ENCODE results near the gene BLVRB. TPM values are rescaled to one million over a fixed set of nuclear protein-coding genes. Genes with fewer than 3 reads are reported as not detected.

The BLVRB gene
- total RNA-seq, 4 donors from 2014 or later = 146 to 209 (median 164) TPM

DNA sequence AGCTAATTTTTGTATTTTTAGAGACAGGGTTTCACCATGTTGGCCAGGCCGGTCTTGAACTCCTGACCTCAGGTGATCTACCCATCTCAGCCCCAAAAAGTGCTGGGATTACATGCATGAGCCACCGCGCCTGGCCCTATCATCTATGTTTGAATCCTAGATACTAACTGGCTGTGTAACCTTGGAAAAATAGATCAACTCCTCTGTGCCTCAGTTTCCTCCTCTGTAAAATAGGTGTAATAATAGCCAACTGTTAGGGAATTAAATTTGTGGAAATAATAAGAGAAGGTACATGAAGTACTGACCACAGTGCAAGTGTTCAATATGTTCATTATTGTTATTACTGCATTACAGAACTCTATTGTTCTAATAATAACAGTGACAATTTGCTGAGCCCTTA, 5.6 kb upstream of the BLVRB start:
- peaks cover 0 to 21% (median 9%) of the 10 kb centered on the region in 3 donors for H3K4me1 ChIP-seq
- H3K9me3 ChIP-seq = no peaks in the 10 kb centered on the region
- no peaks in the 10 kb centered on the region for H3K36me3 ChIP-seq
- WGBS, 2 donors (ENCODE audit: low coverage in 1 of 2) = 91% methylated on average over 3 of the region's 3 CpGs; no CpG with 5 or more reads in 1 of the 2 donors
- no peaks in the 10 kb centered on the region for H3K27me3 ChIP-seq
- no peak overlapping the region for H3K4me3 ChIP-seq
- TF ChIP-seq, protein P1, sequence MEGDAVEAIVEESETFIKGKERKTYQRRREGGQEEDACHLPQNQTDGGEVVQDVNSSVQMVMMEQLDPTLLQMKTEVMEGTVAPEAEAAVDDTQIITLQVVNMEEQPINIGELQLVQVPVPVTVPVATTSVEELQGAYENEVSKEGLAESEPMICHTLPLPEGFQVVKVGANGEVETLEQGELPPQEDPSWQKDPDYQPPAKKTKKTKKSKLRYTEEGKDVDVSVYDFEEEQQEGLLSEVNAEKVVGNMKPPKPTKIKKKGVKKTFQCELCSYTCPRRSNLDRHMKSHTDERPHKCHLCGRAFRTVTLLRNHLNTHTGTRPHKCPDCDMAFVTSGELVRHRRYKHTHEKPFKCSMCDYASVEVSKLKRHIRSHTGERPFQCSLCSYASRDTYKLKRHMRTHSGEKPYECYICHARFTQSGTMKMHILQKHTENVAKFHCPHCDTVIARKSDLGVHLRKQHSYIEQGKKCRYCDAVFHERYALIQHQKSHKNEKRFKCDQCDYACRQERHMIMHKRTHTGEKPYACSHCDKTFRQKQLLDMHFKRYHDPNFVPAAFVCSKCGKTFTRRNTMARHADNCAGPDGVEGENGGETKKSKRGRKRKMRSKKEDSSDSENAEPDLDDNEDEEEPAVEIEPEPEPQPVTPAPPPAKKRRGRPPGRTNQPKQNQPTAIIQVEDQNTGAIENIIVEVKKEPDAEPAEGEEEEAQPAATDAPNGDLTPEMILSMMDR (IDR thresholded peaks at IDR 0.05) = no peak
- no peak for TF ChIP-seq POLR2AphosphoS5 (IDR thresholded peaks at IDR 0.05)
- no peak for TF ChIP-seq EP300 (IDR thresholded peaks at IDR 0.05)
- no peak for TF ChIP-seq POLR2A (IDR thresholded peaks at IDR 0.05)
- H3K27ac ChIP-seq = no peak overlapping the region
- no peak for ATAC-seq

DNA sequence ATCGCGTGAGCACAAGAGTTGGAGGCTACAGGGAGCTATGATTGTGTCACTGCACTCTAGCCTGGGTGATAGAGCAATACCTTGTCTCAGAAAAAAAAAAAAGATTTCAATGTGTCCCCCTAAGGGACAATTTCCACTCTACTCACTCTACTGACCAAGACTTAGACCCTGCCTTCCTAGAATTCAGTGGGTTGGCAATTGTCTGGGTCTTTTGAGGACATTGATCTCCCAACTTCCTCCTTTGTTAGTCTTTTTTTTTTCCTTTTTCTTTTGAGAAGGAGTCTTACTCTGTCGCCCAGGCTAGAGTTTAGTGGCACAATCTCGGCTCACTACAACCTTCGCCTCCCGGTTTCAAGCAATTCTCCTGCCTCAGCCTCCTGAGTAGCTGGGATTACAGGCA, 3.5 kb upstream of the BLVRB start:
- no peaks in the 10 kb centered on the region for H3K27me3 ChIP-seq
- no peak overlapping the region for H3K4me3 ChIP-seq
- TF ChIP-seq POLR2A (IDR thresholded peaks at IDR 0.05) (no peak), EP300 (IDR thresholded peaks at IDR 0.05) (no peak), POLR2AphosphoS5 (IDR thresholded peaks at IDR 0.05) (no peak)
- TF ChIP-seq, protein P1 (IDR thresholded peaks at IDR 0.05) = no peak
- 90 to 97% methylated on average over 6 of the region's 6 CpGs for WGBS, 2 donors (ENCODE audit: low coverage in 1 of 2)
- H3K9me3 ChIP-seq = no peaks in the 10 kb centered on the region
- ATAC-seq = no peak
- H3K36me3 ChIP-seq = no peaks in the 10 kb centered on the region
- H3K4me1 ChIP-seq = peaks cover 0 to 36% (median 9%) of the 10 kb centered on the region in 3 donors
- no peak overlapping the region for H3K27ac ChIP-seq

DNA sequence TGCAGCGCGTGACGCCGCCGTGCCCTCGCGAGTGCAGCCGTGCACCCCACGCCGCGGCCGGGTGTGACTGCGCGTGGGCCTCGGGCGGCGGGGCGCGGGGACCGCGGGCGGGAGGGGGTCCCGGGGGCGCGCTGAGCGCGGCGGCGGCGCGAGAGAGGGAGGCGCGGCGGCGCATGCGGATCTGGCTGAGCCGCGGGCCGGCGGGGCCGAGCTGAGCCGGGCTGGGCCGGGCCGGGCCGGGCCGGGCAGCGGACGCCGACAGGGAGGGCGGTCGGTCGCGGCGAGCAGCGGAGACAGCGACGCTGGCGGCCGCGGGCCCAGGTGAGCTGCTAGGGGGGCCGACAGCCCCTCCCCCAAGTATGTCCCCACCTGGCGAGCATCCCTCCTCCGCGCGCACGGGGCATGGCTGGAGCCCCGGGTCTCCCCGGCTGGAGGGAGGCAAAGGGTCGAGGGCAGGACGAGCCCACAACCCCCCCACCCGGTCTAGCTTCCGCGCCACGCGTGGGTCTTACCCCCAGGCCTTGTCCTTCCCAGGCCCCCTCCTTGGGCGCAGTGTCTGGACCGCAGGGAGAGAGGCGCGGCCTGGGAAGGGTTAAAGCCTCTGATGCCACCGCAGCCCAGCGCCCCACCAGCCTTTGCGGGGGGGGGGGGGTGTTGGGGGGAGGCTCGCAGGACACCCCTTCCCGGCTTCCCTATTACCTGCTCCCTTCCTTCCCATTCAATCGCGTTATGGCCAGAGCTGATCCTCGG, 1.6 kb upstream of the BLVRB start, which contains the start of gene SPTBN4:
Gene SPTBN4 (plus strand): TSS at position 17 of the 750 bp plus-strand sequence. CDS start 5,621 bp downstream, outside the sequence.
- H3K27me3 ChIP-seq = no peaks in the 10 kb centered on the region
- TF ChIP-seq, protein P1 (IDR thresholded peaks at IDR 0.05) = no peak
- TF ChIP-seq POLR2AphosphoS5 (IDR thresholded peaks at IDR 0.05) = no peak
- no peak for TF ChIP-seq EP300 (IDR thresholded peaks at IDR 0.05)
- no peak for TF ChIP-seq POLR2A (IDR thresholded peaks at IDR 0.05)
- no peak for ATAC-seq
- peaks cover 0 to 47% (median 9%) of the 10 kb centered on the region in 3 donors for H3K4me1 ChIP-seq
- H3K9me3 ChIP-seq = no peaks in the 10 kb centered on the region
- WGBS, 2 donors (ENCODE audit: low coverage in 1 of 2) = 20% methylated on average over 1 of the region's 87 CpGs; no CpG with 5 or more reads in 1 of the 2 donors
- H3K4me3 ChIP-seq = peak within 1 kb of the TSS; percentile 38 to 63
- no peaks in the 10 kb centered on the region for H3K36me3 ChIP-seq
- peak within 1 kb of the TSS; percentile 14 to 94 (median 79) for H3K27ac ChIP-seq

DNA sequence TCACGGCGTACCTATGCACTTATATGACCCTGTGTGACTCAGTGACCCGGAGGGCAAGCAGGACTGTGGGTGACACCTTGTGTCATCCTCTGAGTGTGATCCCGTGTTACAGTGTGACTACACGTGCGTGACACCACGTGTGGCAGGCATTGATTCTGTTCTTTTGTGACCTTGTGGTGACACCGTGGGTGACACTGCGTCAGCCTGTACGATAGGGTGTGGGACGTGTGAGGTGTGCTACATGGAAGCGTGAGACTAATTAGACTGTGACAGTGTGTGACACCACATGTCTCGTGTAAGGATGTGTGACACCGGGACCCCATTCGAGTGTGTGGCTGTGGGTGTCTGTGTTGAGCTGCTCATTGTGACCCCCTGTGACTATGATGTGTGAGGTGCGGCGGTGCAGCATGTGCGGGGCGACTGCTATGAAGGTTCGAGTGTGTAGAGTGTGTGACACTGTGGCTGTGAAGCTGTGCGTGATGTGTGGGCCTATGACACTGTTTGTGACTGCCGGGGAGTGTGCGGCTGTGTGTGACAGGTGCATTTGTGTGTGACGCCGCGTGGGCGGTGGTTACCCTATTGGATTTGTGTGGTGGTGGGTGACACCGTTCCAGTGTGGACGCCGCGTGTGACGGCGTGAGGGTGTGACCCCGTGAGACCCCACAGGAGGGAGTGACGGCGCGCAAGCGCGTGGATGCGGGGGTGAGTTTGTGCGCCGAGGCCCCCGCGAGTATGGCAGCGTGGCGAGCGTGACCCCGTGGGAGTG, 857 bp upstream of the BLVRB start:
- no peaks in the 10 kb centered on the region for H3K27me3 ChIP-seq
- no peak for TF ChIP-seq POLR2A (IDR thresholded peaks at IDR 0.05)
- H3K4me1 ChIP-seq = peaks cover 0 to 52% (median 9%) of the 10 kb centered on the region in 3 donors
- peaks cover 0 to 5% of the 10 kb centered on the region in 2 donors for H3K36me3 ChIP-seq
- peak overlapping the region; percentile 14 to 94 (median 79) for H3K27ac ChIP-seq
- H3K9me3 ChIP-seq = no peaks in the 10 kb centered on the region
- WGBS, 2 donors (ENCODE audit: low coverage in 1 of 2) = 20% methylated on average over 1 of the region's 48 CpGs; no CpG with 5 or more reads in 1 of the 2 donors
- H3K4me3 ChIP-seq = peak overlapping the region; percentile 22 to 63
- ATAC-seq = no peak

DNA sequence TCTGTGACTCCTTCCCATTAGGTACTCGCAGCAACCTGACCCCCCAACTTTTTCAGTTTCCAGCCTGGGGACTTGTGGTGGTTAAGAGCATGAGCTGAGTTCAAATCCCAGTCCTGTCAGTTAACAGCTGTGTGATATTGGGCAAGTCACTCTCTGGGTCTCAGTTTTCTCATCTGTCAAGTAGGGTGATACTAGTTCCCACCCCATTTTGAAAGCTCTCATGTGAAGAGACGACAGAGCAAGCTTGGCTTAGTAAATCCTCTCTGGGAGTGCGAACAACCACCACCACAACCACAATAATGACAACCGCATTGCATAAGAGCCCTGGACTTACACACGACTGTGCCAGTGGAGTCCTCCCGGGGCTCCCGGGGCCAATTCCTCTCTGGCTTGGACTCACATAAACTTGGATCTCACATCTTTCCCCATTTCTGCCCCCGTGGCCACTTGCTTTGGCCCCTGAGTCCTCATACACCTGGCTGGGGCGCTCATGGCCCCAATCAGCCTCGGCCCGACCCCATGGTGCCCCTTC, 454 bp downstream of the BLVRB start:
- TF ChIP-seq, protein P1 (IDR thresholded peaks at IDR 0.05) = no peak
- no peak for TF ChIP-seq POLR2AphosphoS5 (IDR thresholded peaks at IDR 0.05)
- TF ChIP-seq EP300 (IDR thresholded peaks at IDR 0.05) = no peak
- no peak for TF ChIP-seq POLR2A (IDR thresholded peaks at IDR 0.05)
- Histone ChIP-seq H3K27me3 (no peaks in the 10 kb centered on the region), H3K9me3 (no peaks in the 10 kb centered on the region), H3K4me1 (peaks cover 0 to 56% (median 9%) of the 10 kb centered on the region in 3 donors), H3K4me3 (peak overlapping the region; percentile 41 to 63), H3K27ac (peak overlapping the region; percentile 62 to 95 (median 91)), H3K36me3 (peaks cover 0 to 5% of the 10 kb centered on the region in 2 donors)
- ATAC-seq = peak; percentile 26
- WGBS, 2 donors (ENCODE audit: low coverage in 1 of 2) = 4 to 14% methylated on average over 4 to 9 of the region's 11 CpGs

All from gastroesophageal sphincter (tissue), 4 donors.